Stromal cell of bone marrow (primary cell): ENCODE measurements around the gene ADAM19.
A peak's percentile ranks its signal among the peaks of the same experiment; 100 is the strongest.
"Not testable (repeated sequence)": the region's sequence is repeated elsewhere in the genome, so short reads cannot be mapped to it uniquely, and the experiment has no call there.

Source experiments
- DNase-seq: peaks from one replicate; pipeline ENCODE4 v3.0.0-alpha.2; 2012; ENCODE audit warnings: low read depth

ADAM19 gene

GRCh38 chr5:157463081-157463480 lies 112.5 kb downstream of the ADAM19 start:
- no peak for DNase-seq

GRCh38 chr5:157460921-157461792 lies 114.4 kb downstream of the ADAM19 start:
- no peak for DNase-seq

GRCh38 chr5:157459715-157460599 lies 115.6 kb downstream of the ADAM19 start, which contains the start of gene NIPAL4:
Gene NIPAL4 (plus strand): TSS chr5:157460213. CDS start chr5:157460321, 108 bp downstream.
- no peak for DNase-seq

DNA sequence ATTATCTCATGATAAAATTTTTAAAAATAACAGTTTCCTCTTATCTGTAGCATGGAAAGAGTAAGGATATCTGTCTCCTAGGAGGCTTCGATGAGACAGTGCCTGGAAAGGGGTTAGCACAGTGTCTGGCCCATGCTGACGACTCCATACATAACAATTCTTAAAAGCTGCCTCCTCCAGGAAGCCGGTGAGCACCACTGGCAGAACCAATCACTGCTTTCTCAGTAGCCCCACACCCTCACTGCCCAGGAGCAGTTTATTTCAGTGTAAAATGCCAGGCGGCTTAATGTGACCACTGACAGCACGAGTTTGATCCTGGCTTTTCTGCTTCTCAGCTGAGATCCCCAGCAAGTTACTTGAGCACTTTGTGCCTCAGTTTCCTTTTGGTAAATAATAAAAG lies 116.7 kb downstream of the ADAM19 start:
- no peak for DNase-seq

- no peak for DNase-seq
Observed at GRCh38 chr5:157457391-157457790, 118.2 kb downstream of the ADAM19 start.

DNA sequence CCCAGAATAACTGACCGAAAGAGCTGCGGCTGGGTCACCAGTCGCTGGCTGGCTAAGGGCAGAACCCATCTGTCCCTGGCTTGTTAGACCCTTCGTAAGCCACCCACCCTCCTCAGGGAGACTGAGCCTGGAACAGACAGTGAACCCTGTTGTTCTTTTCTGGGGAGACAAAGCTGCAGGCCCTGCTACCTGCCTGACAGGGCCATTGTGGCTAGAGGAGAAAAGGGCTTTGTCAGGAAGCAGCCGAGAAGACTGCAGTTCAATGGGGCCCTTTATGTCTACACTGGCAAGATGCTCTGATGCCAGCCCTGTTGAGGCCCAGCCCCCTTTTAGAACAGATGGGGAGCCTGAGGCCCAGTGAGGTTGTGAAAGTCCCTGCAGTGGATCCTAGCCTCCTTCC lies 119.3 kb downstream of the ADAM19 start:
- no peak for DNase-seq

- DNase-seq = no peak
Observed at GRCh38 chr5:157455057-157455456, 120.5 kb downstream of the ADAM19 start.

DNA sequence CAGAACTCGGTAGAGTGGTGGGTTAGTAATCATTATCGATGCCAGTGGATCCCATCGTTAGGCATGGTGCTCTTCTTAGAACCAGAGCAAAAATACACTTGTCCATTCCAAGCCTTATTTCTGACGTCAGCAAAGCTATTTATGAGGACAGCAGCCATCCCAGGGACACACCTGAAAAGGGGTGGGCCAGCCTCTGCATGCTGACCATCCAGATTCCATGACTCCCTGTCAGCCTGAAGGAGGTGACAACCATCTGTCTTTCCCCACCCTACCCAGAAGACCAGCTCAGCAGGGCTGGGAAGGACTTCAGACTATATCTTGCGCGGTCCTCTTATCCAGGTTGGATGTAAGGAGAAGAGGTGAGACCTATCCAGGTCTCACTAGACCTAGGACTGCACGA lies 121.3 kb downstream of the ADAM19 start:
- no peak for DNase-seq

GRCh38 chr5:157451806-157452205 lies 123.8 kb downstream of the ADAM19 start:
- DNase-seq = no peak

GRCh38 chr5:157450024-157450423 lies 125.6 kb downstream of the ADAM19 start:
- DNase-seq = no peak

GRCh38 chr5:157449011-157449723 lies 126.4 kb downstream of the ADAM19 start:
- DNase-seq = no peak

DNA sequence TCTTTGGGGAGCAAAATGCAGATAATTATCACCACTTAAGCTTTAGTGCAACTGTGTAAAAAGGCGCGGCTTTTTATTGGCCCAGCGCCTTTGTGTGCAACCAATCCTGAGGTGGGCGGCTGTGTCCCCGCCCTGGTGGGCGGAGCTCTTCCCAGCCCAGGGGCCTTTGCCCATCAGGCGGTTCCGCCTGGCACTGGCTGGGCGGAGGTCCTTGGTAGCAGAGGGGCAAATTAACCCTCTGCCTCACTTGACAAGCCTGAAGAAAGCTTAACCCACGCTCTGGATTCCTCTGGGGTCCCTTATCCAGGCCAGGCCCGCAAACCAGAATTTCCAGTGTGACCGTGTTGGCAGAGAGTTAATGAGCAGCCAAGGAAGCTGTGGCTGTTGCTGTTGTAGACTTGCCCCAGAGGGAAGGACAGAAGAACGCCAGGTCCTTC lies 128.4 kb downstream of the ADAM19 start:
- no peak for DNase-seq

GRCh38 chr5:157446412-157446935 lies 129.1 kb downstream of the ADAM19 start:
- no peak for DNase-seq

DNA sequence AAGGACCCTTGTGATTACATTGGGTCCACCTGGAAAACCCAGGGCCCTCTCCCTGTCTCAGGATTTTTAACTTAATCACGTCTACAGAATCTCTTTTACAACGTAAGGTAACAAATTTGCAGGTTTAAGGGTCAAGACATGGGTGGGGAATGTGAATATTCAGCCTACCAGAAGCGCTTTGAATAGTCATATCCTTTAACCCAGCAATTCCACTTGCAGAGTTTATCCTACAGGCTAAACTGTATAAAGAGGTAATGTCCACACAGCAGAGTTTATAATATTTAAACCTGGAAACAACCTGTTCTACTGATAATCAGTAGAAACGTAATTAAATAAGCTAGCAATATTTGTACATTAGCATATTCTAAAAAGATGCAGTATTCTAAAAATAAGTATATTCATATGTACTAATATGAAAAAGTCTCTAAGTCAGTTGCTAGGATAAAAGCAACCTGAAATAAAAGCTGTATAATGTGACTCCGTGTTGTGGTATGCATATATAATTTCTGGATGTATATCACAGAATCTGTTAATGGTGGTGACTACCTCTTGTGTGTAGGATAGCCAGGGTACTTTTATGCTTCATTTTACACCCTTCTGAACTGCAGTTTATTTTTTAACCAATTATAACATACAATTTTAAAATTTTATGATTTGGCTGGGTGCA lies 129.7 kb downstream of the ADAM19 start:
- no peak for DNase-seq

GRCh38 chr5:157444224-157444623 lies 131.4 kb downstream of the ADAM19 start:
- no peak for DNase-seq

DNA sequence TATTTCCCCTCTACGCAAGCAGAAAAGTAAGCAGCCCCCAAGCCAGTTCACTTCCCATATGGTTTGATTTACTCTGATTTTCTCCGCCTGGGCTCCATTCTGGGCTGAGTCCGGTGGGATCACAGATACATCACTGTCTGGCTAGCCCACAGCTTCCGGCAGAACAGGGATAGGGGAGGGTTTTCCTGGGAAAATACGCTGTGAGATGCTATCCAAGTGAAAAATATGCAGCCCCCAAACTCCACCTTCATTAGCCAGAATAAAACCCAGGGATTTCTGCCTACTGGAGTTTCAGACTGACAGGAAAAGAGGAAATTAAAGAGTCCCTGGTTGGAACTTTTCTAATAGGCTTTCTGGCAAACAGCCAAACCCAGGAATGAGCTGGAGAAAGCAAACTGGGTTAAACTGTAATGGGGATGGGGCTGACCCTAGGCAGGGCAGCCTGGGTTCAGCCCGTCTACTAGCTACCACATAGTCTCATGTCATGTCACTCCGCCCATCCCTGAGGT lies 132.5 kb downstream of the ADAM19 start:
- no peak for DNase-seq

GRCh38 chr5:157434096-157434495 lies 141.5 kb downstream of the ADAM19 start:
- DNase-seq = no peak

- DNase-seq = peak; percentile 55
Observed at GRCh38 chr5:157431544-157432200, 143.9 kb downstream of the ADAM19 start.

- DNase-seq = not testable (repeated sequence)
Observed at GRCh38 chr5:157429920-157430319, 145.7 kb downstream of the ADAM19 start.
